Breast epithelium (tissue), 3 donors: ENCODE measurements around the gene PEDS1.

Source experiments
- CTCF ChIP-seq, 3 donors: fragments of 450-650 bp; IDR thresholded peaks; one replicate each; pipeline ENCODE4 v1.5.1; 2016 to 2017; ENCODE audit warnings: antibody characterized with exemption in 3 of 3, mild to moderate bottlenecking in 3 of 3, moderate library complexity in 3 of 3
- POLR2A ChIP-seq: fragments of 450-650 bp; IDR thresholded peaks from one replicate; pipeline ENCODE4 v1.6.1; 2016; ENCODE audit warnings: antibody characterized with exemption, mild to moderate bottlenecking, moderate library complexity
- POLR2AphosphoS5 ChIP-seq, 3 donors: sonication (generic); formaldehyde crosslinking; IDR thresholded peaks; one replicate each; pipeline ENCODE4 v1.6.1; 2017; ENCODE audit warnings: antibody characterized with exemption in 3 of 3

GRCh38 chr20:50126662-50127061 lies 26.9 kb downstream of the PEDS1 start:
- TF ChIP-seq CTCF (IDR thresholded peaks at IDR 0.05) (no peak), POLR2A (no peak), POLR2AphosphoS5 (IDR thresholded peaks at IDR 0.05) (no peak)
